Ectodermal cell (in vitro differentiated cells): Measurements from ENCODE around the gene VAV3.

Source experiments
- H3K27ac ChIP-seq: 2 replicates; pipeline ENCODE4 v1.7.0; 2013; ENCODE audit warnings: mild to moderate bottlenecking, low read depth, low read length; ENCODE audit not compliant: insufficient read depth, poor library complexity, severe bottlenecking
- H3K27me3 ChIP-seq: 2 replicates; pipeline ENCODE4 v1.7.0; 2013; ENCODE audit warnings: mild to moderate bottlenecking, low read length; ENCODE audit not compliant: insufficient read depth, control insufficient read depth, poor library complexity, severe bottlenecking
- H3K36me3 ChIP-seq: one replicate; pipeline ENCODE4 v1.7.0; 2013; ENCODE audit warnings: low read length; ENCODE audit not compliant: control insufficient read depth, insufficient read depth
- H3K4me1 ChIP-seq: one replicate; pipeline ENCODE4 v1.7.0; 2013; ENCODE audit warnings: low read length; ENCODE audit not compliant: control insufficient read depth, insufficient read depth
- H3K4me3 ChIP-seq: 2 replicates; pipeline ENCODE4 v1.7.0; 2013; ENCODE audit warnings: low read depth, low read length, control low read depth; ENCODE audit not compliant: insufficient read depth
- H3K9me3 ChIP-seq: 2 replicates; pipeline ENCODE4 v1.7.0; 2013; ENCODE audit warnings: mild to moderate bottlenecking, low read length, moderate library complexity; ENCODE audit not compliant: control insufficient read depth
- WGBS, 2 experiments: methylation state at CpG; one replicate each; pipeline ENCODE4 v1.1.7; 2013; ENCODE audit warnings: missing lambda C conversion rate in 2 of 2; 5-methylcytosine and 5-hydroxymethylcytosine counted together

Gene VAV3

DNA sequence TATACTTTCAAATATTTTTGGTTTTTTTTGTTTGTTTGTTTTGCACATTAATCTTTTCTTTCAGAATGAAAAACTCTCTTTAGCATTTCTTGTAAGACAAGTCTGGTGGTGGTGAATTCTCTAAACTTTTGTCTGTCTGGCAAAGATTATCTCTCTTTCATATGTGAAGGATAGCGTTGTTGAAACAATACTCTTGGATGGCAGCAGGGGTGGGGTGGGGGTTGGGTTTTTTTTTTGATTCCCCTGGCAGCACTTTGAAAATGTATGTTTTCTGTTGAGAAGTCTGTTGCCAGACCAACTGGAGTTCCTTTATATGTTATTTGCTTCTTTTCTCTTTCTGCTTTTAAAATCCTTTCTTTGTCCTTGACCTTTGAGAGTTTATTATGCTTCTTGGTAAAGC lies 160.2 kb downstream of the VAV3 start:
- Histone ChIP-seq H3K27ac (no peak overlapping the region), H3K4me3 (no peak overlapping the region), H3K9me3 (no peaks in the 10 kb centered on the region), H3K4me1 (no peaks in the 10 kb centered on the region), H3K27me3 (no peaks in the 10 kb centered on the region), H3K36me3 (no peaks in the 10 kb centered on the region)
- 0% methylated on average over 1 of the region's 1 CpG for WGBS, 2 experiments

DNA sequence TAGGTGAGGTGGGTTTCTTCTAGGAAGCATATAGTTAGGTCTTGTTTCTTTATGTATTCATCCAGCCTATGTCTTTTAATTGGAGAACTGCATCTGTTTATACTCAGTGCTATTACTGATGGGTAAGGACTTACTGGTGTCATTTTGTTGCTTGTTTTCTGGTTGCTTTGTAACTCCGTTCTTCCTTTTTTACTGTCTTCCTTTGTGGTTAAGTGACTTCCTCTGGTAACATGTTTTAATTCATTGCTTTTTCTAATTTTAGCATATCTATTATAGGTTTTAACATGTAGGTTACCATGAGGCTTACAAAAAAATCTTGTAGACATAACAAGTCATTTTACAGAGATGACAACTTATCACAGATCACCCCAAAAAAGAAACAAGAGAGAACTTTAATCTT lies 160.8 kb downstream of the VAV3 start:
- H3K36me3 ChIP-seq: no peaks in the 10 kb centered on the region
- no peak overlapping the region for H3K4me3 ChIP-seq
- H3K4me1 ChIP-seq: no peaks in the 10 kb centered on the region
- no peaks in the 10 kb centered on the region for H3K9me3 ChIP-seq
- no peak overlapping the region for H3K27ac ChIP-seq
- no peaks in the 10 kb centered on the region for H3K27me3 ChIP-seq
- whole genome bisulfite sequencing, 2 experiments: 80 to 89% methylated on average over 1 of the region's 1 CpG

DNA sequence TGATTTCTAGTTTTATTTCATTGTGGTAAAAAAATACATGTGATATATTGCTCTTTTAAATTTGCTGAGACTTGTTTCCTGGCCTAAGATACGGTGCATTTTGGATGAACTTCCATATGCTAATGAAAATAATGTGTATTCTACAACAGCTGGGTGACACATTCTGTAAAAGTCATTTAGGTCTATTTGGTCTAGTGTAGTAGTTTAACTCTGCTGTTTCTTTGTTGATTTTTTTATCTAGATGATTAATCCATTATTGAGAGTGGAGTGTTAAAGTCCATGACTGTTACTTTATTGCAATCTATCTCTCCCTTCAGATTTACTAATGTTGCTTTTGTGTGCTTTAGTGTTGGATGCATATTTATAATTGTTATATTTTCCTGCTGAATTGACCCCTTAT lies 161.4 kb downstream of the VAV3 start:
- H3K27me3 ChIP-seq: no peaks in the 10 kb centered on the region
- H3K4me1 ChIP-seq: no peaks in the 10 kb centered on the region
- no peak overlapping the region for H3K27ac ChIP-seq
- WGBS, 2 experiments: 91 to 93% methylated on average over 1 of the region's 1 CpG
- H3K4me3 ChIP-seq: no peak overlapping the region
- no peaks in the 10 kb centered on the region for H3K9me3 ChIP-seq
- H3K36me3 ChIP-seq: no peaks in the 10 kb centered on the region

DNA sequence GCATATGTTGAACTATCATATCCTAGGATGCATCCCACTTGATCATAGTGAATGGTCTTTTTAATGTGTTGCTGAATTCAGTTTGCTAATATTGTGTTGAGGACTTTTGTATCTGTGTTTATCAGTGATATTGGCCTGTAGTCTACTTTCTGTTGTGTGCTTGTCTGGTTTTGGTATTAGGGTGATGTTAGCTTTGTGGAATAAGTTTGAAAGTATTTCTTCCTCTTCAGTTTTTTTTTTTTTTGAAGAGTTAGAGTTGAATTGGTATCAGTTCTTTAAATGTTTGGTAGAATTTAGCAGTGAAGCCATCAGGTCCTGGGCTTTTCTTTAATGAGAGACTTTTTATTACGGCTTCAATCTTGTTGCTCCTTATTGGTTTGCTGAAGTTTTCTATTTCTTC lies 162.3 kb downstream of the VAV3 start:
- Histone ChIP-seq H3K27ac (no peak overlapping the region), H3K9me3 (no peaks in the 10 kb centered on the region), H3K27me3 (no peaks in the 10 kb centered on the region), H3K36me3 (no peaks in the 10 kb centered on the region), H3K4me3 (no peak overlapping the region), H3K4me1 (no peaks in the 10 kb centered on the region)
- WGBS, 2 experiments: 96 to 100% methylated on average over 1 of the region's 1 CpG

DNA sequence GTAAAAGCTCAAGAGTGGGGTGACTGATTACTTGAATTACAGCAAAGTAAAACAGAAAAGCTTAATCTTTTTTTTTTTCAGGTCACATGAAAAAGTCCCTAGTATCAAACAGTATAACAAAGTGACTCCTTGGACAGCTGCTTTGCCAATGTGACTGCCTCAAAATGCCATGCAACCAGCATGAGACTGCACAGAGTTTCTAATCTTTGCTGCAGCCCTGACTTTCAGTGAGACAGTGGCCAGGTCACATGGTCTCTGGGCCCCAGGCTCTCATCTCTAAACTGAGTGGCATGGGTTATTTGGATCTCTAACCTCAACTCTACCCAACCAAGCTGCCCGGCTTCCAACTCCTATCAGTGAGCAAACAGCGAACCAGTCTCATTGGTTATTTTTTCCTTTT lies 169.0 kb downstream of the VAV3 start:
- H3K27me3 ChIP-seq: no peaks in the 10 kb centered on the region
- H3K9me3 ChIP-seq: no peaks in the 10 kb centered on the region
- 95 to 100% methylated on average over 2 of the region's 2 CpGs for WGBS, 2 experiments
- no peaks in the 10 kb centered on the region for H3K4me1 ChIP-seq
- no peak overlapping the region for H3K4me3 ChIP-seq
- no peaks in the 10 kb centered on the region for H3K36me3 ChIP-seq
- no peak overlapping the region for H3K27ac ChIP-seq

DNA sequence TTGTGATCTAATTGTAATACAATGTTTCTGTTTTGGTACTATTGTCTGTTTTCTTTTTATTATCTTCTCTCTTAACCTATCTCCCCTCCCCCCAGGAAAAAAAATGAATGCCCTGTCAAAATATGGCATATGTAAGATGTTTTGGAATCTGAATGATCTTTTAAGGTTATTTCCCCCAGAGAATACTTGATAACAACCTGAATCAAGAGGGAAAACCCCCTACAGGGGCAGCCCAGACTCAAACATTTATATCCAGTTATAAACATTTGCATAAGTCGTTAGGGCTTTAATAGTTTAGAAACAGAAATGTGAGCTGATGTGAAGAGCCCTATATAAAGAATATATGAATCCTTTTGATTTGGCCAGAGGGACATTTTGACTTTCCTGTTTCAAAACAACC lies 169.5 kb downstream of the VAV3 start:
- Histone ChIP-seq H3K4me1 (no peaks in the 10 kb centered on the region), H3K27me3 (no peaks in the 10 kb centered on the region), H3K36me3 (no peaks in the 10 kb centered on the region), H3K27ac (no peak overlapping the region), H3K4me3 (no peak overlapping the region), H3K9me3 (no peaks in the 10 kb centered on the region)
- WGBS, 2 experiments: 80 to 92% methylated on average over 1 of the region's 1 CpG

DNA sequence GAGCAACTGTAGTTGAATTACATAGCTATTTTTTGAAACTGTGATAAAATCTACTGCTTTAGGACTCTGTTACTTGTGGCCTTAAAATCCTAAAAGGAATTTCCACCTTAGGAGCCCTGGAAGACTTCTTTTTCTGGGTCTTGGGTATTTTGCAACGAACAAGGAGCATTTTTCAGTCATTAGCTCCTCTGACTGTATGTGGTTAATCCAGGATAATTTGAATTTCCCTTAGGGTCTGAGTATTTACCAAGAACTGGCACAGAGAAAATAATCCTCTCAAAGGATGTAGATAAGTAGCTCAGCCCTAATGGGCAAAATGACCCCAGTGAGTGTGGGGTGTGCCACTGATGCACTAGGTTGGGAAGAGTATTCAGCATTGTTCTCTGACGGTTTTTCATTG lies 170.4 kb downstream of the VAV3 start:
- no peaks in the 10 kb centered on the region for H3K36me3 ChIP-seq
- no peak overlapping the region for H3K4me3 ChIP-seq
- no peaks in the 10 kb centered on the region for H3K9me3 ChIP-seq
- no peaks in the 10 kb centered on the region for H3K27me3 ChIP-seq
- 52 to 54% methylated on average over 2 of the region's 2 CpGs for WGBS, 2 experiments
- no peaks in the 10 kb centered on the region for H3K4me1 ChIP-seq
- no peak overlapping the region for H3K27ac ChIP-seq

DNA sequence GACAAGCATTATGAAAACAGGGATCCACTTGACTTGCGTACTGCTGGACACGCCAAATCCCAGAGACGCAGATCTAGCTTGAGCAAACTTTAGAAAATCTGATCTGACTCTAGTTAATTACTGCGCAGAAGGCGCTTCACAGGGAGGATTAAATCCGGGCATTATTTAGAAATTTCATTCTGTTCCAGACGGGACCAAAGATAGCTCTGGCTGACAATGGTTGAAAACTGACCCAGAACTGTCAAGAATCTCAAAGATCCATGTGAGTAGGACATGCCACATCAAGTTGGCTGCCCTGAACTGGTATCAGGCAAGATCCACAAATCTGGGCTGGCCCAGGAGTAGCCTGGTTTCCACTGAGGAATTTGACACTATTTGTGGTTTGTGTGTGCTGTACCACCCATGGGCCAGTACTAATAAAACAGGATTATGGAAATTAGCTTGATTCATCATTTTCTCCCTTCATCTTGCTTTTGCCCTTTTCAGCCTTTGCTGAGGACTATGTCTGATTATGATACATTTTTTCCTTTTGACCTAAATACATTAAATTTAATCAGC lies 171.0 kb downstream of the VAV3 start:
- H3K27ac ChIP-seq: no peak overlapping the region
- no peak overlapping the region for H3K4me3 ChIP-seq
- H3K4me1 ChIP-seq: no peaks in the 10 kb centered on the region
- H3K9me3 ChIP-seq: no peaks in the 10 kb centered on the region
- no peaks in the 10 kb centered on the region for H3K36me3 ChIP-seq
- 95 to 96% methylated on average over 7 of the region's 7 CpGs for WGBS, 2 experiments
- no peaks in the 10 kb centered on the region for H3K27me3 ChIP-seq

DNA sequence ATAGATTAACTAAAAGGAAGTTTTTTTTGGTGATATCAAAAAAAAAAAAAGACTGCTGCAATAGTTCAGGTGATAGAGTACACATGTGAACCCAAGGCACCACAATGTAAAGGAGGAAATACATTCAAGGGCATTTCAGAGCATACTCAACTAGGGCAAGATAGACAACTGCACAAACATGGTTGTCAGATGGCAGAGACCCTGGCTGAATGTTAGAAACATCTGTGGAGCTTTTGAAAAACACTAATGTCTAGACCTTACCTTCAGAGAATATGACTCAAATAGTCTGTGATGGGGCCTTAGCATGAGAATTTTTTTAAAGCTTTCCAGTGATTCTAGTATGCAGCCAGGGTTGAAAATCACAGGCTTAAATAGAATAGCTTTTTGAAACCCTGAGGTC lies 173.6 kb downstream of the VAV3 start:
- H3K27ac ChIP-seq: no peak overlapping the region
- H3K27me3 ChIP-seq: no peaks in the 10 kb centered on the region
- no peaks in the 10 kb centered on the region for H3K36me3 ChIP-seq
- H3K9me3 ChIP-seq: no peaks in the 10 kb centered on the region
- H3K4me1 ChIP-seq: no peaks in the 10 kb centered on the region
- H3K4me3 ChIP-seq: no peak overlapping the region

DNA sequence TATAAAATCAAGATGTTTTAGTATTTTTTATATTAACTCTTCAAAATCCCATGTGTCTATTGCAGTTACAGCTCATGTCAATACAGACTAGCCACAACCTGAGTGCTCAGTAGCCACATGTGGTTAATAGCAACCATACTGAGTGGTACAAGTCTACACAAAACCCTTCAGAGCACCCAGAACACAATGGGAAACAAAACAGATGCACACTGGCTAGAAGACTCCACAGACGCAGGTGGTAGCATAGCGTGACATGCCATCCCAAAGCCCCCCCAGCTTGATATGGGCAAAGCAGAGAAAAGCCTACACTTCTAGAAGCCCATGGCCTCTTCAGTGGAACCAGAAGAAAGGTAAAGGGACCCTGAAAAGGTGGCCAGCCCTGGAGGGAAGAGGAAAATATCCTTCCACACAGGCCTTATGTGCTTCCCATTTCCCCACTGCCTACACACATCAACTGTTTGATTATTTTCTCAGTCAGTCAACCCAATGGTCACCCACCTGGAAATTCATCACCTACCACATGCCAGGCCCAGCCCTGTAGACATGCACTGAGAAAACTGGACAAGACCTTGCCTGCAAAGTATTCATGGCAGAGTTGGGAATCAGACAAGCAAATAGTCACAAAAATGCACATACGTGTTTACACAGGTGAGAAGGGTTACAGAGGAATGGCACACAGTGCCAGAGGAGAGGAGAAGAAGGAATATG lies 175.0 kb downstream of the VAV3 start:
- Histone ChIP-seq H3K4me1 (no peaks in the 10 kb centered on the region), H3K27ac (no peak overlapping the region), H3K9me3 (no peaks in the 10 kb centered on the region), H3K4me3 (no peak overlapping the region), H3K36me3 (no peaks in the 10 kb centered on the region), H3K27me3 (no peaks in the 10 kb centered on the region)
- 94% methylated on average over 3 of the region's 3 CpGs for WGBS, 2 experiments
